Endothelial cell of umbilical vein (primary cell): ENCODE data around the gene SLC25A46.

ENCODE experiments used
- EZH2 ChIP-seq: IDR thresholded peaks from 2 replicates; pipeline ENCODE4 v1.6.1; 2012; ENCODE audit warnings: borderline replicate concordance, low read depth, mild to moderate bottlenecking, moderate library complexity, low read length, inconsistent platforms; ENCODE audit not compliant: severe bottlenecking
- FOS ChIP-seq: IDR thresholded peaks from 2 replicates; pipeline ENCODE4 v1.6.1; 2011; ENCODE audit warnings: mild to moderate bottlenecking, low read length, moderate library complexity, borderline replicate concordance; ENCODE audit not compliant: insufficient read depth
- GATA2 ChIP-seq: IDR thresholded peaks from 2 replicates; pipeline ENCODE4 v1.7.0; 2011; ENCODE audit warnings: low read depth, mild to moderate bottlenecking, moderate library complexity, mixed read lengths, low read length; ENCODE audit not compliant: insufficient read length, insufficient read depth
- JUN ChIP-seq: IDR thresholded peaks from 2 replicates; pipeline ENCODE4 v1.6.1; 2011; ENCODE audit warnings: borderline replicate concordance, low read depth; ENCODE audit not compliant: insufficient read length, insufficient read depth
- MAX ChIP-seq: IDR thresholded peaks from 2 replicates; pipeline ENCODE4 v1.6.1; 2011; ENCODE audit not compliant: insufficient read depth, insufficient read length
- POLR2A ChIP-seq: IDR thresholded peaks from 2 replicates; pipeline ENCODE4 v1.6.1; 2012; ENCODE audit warnings: low read depth, mild to moderate bottlenecking, control low read depth, low read length
- POLR2AphosphoS5 ChIP-seq: IDR thresholded peaks from 2 replicates; pipeline ENCODE4 v1.6.1; 2012; ENCODE audit warnings: low read depth, mild to moderate bottlenecking, control low read depth, low read length, moderate library complexity; ENCODE audit not compliant: insufficient read depth
- TF ChIP-seq, protein P1 (sequence below), 2 donors: IDR thresholded peaks; 1 replicate in 1 of 2; 2 replicates in 1 of 2; pipeline ENCODE4 v1.5.1; 2011; ENCODE audit warnings: low read length in 2 of 2, mild to moderate bottlenecking in 2 of 2, moderate library complexity in 2 of 2, control low read depth in 1 of 2, inconsistent platforms in 1 of 2, low read depth in 1 of 2; ENCODE audit not compliant: insufficient read depth in 1 of 2; ENCODE audit errors: extremely low read depth in 1 of 2

DNA sequence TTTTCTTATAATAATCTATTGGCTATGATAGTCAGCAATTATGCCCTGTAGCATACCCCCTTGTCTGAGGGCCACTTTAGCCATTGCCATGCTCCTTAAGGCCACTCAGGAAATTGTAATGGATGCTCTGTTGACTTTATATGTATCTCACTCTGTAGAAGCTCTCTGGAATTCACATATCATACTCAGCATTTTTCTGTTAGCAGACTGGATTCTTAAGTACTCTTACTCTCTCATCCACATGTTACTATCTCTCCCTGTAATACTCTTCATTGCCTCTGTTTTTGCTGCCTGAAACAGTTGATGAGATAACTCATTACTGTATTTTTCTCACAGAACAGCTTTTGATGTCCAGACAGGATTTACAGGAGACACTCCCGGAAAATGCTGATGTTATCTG is 36.5 kb upstream of the SLC25A46 start:
- TF ChIP-seq POLR2A (no peak), POLR2AphosphoS5 (no peak), EZH2 (no peak), FOS (no peak), JUN (no peak), GATA2 (no peak), MAX (no peak)
- TF ChIP-seq, protein P1, sequence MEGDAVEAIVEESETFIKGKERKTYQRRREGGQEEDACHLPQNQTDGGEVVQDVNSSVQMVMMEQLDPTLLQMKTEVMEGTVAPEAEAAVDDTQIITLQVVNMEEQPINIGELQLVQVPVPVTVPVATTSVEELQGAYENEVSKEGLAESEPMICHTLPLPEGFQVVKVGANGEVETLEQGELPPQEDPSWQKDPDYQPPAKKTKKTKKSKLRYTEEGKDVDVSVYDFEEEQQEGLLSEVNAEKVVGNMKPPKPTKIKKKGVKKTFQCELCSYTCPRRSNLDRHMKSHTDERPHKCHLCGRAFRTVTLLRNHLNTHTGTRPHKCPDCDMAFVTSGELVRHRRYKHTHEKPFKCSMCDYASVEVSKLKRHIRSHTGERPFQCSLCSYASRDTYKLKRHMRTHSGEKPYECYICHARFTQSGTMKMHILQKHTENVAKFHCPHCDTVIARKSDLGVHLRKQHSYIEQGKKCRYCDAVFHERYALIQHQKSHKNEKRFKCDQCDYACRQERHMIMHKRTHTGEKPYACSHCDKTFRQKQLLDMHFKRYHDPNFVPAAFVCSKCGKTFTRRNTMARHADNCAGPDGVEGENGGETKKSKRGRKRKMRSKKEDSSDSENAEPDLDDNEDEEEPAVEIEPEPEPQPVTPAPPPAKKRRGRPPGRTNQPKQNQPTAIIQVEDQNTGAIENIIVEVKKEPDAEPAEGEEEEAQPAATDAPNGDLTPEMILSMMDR (IDR thresholded peaks at IDR 0.05; ENCODE audit: extremely low read depth in 1 of 2, insufficient read depth in 1 of 2, low read depth in 1 of 2, low read length in 2 of 2): no peak
